Aorta (tissue), 5 donors: ENCODE measurements around the gene LMO4. TPM values are rescaled to one million over a fixed set of nuclear protein-coding genes. Genes with fewer than 3 reads are reported as not detected.

Source experiments
- ATAC-seq: fragments of 200-7000 bp; cut with Tn5 transposase; one replicate; pipeline ENCODE4 v1.9.1; 2022; ENCODE audit warnings: moderate library complexity; ENCODE audit not compliant: low FRiP score
- DNase-seq, 2 donors: peaks; one replicate each; pipeline ENCODE4 v3.0.0-alpha.2; 2020
- H3K27ac ChIP-seq, 2 donors: one replicate each; pipeline ENCODE4 v1.5.1; 2013; ENCODE audit warnings: low read length in 2 of 2, mild to moderate bottlenecking in 2 of 2, moderate library complexity in 2 of 2, control low read depth in 1 of 2, inconsistent platforms in 1 of 2, low read depth in 1 of 2
- H3K27me3 ChIP-seq, 2 donors: one replicate each; pipeline ENCODE4 v1.6.1; 2013; ENCODE audit warnings: control low read depth in 1 of 2, low read length in 1 of 2, mild to moderate bottlenecking in 1 of 2, moderate library complexity in 1 of 2; ENCODE audit not compliant: insufficient read depth in 2 of 2, control insufficient read depth in 1 of 2
- H3K36me3 ChIP-seq, 2 donors: one replicate each; pipeline ENCODE4 v1.6.1; 2013; ENCODE audit warnings: control low read depth in 1 of 2, low read length in 1 of 2, mild to moderate bottlenecking in 1 of 2; ENCODE audit not compliant: insufficient read depth in 2 of 2, control insufficient read depth in 1 of 2
- H3K4me1 ChIP-seq, 2 donors: one replicate each; pipeline ENCODE4 v1.6.1; 2013; ENCODE audit warnings: low read length in 2 of 2, control low read depth in 1 of 2, mild to moderate bottlenecking in 1 of 2, moderate library complexity in 1 of 2; ENCODE audit not compliant: insufficient read depth in 2 of 2, control insufficient read depth in 1 of 2
- H3K4me3 ChIP-seq, 2 donors: one replicate each; pipeline ENCODE4 v1.5.1; 2013; ENCODE audit warnings: low read length in 2 of 2, control low read depth in 1 of 2, mild to moderate bottlenecking in 1 of 2
- H3K9me3 ChIP-seq: one replicate; pipeline ENCODE4 v1.6.1; 2013; ENCODE audit warnings: mild to moderate bottlenecking, low read length; ENCODE audit not compliant: control insufficient read depth
- WGBS, 2 donors: extraction: QIAGEN DNeasy Blood & Tissue Kit; methylation state at CpG; one replicate each; pipeline ENCODE4 v1.1.7; 2013; 5-methylcytosine and 5-hydroxymethylcytosine counted together
- intact Hi-C, 2 donors: fragments of 100-400 bp; cut with DNase I; formaldehyde crosslinking; loops; one replicate each; pipeline versions ENCODE4 v1.14.2 to v1.15.0; 2022
- polyA plus RNA-seq, 2 donors: library from polyadenylated mRNA; stranded (reverse); fragments of 200-250 nt; gene quantifications; one replicate each; pipeline ENCODE4 v1.2.3, GENCODE V29; 2013
- total RNA-seq, 2 donors: library from RNA; stranded (reverse); fragmentation: NEBNext Ultra II Directional; extraction: Animal tissue kit (Norgen Biotek cat#: 25700); gene quantifications; one replicate each; pipeline ENCODE4 v1.2.1, GENCODE V29; 2021
- donor health status: healthy with polysubstance abuse.
- donor health status: Bipolar disorder and iron deficiency.
- donor health status: DM: no; HTN: no; CAD: no.
- donor health status: DM: no; HTN: no; CAD: no.
- donor health status: DM: yes; HTN: yes; CAD: no.

Gene LMO4
- total and polyA plus RNA-seq, 4 donors: 42.5 to 51.8 (median 48.1) TPM

GRCh38 chr1:87362063-87362833, 33.6 kb downstream of the LMO4 start:
- Histone ChIP-seq H3K4me1 (peaks cover 0 to 2% of the 10 kb centered on the region in 2 donors), H3K36me3 (no peaks in the 10 kb centered on the region), H3K9me3 (no peaks in the 10 kb centered on the region), H3K27me3 (no peaks in the 10 kb centered on the region), H3K27ac (no peak overlapping the region), H3K4me3 (no peak overlapping the region)
- intact Hi-C loops: no loop called here
- ATAC-seq (no peak), DNase-seq (no peak)
- WGBS, 2 donors: 76 to 81% methylated on average over 5 of the region's 5 CpGs

DNA sequence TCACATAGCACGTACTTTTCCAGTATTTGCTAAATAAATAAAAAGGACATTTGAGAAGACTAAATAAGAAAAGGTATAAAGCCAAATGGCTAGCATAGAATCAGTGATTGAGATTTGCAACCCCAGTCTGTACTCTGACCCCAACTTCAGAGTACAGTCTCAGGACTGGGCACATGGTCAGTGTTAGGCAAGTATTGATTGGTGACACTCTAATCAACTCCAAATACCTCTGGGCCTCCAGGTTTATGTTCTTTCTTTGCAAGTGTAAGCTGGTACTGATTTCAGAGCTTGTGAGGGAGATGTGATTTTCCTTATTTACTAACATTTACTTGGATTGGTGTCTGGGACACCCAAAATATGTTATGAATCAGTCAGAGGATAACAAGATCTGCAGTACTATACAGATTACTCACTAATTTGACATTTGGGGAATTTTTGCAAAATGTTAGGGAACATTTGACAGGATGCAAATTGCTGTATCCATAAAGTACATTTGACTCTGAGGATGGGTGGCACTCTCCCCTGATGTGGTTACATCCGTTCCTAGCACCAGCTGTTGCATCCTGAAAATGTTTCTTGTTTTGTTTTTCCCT, 34.2 kb downstream of the LMO4 start:
- no peak for DNase-seq
- ATAC-seq: no peak
- H3K36me3 ChIP-seq: no peaks in the 10 kb centered on the region
- no peak overlapping the region for H3K27ac ChIP-seq
- H3K4me3 ChIP-seq: no peak overlapping the region
- no peaks in the 10 kb centered on the region for H3K27me3 ChIP-seq
- no peaks in the 10 kb centered on the region for H3K9me3 ChIP-seq
- intact Hi-C loops: no loop called here
- H3K4me1 ChIP-seq: peaks cover 3% of the 10 kb centered on the region in 2 donors
- 80% methylated on average over 2 of the region's 2 CpGs for WGBS, 2 donors

GRCh38 chr1:87367549-87367948, 38.9 kb downstream of the LMO4 start:
- intact Hi-C loops: no loop called here
- no peaks in the 10 kb centered on the region for H3K27me3 ChIP-seq
- WGBS, 2 donors: 10 to 18% methylated on average over 3 of the region's 3 CpGs
- H3K4me3 ChIP-seq: no peak overlapping the region
- H3K9me3 ChIP-seq: no peaks in the 10 kb centered on the region
- no peaks in the 10 kb centered on the region for H3K36me3 ChIP-seq
- peaks cover 3% of the 10 kb centered on the region in 2 donors for H3K4me1 ChIP-seq
- H3K27ac ChIP-seq: no peak overlapping the region
- DNase-seq (no peak), ATAC-seq (no peak)

DNA sequence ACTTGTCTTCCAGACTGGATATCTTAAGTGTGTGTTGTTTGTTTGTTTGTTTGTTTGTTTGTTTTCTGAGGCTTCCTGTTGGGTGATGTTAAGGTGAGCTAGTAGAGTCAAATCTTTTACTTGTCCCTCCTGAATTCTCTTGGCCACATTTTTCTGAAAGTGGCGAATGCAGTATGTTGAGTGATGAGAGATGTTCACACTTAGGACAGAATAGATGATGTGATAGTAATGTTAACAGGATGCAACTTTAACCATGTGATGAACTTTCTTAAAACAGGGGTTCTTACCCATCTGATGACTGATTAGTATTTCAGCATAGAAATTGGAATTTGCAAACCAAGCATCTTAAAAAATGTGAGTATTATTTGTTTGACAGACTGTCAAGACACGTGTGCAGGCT, 40.2 kb downstream of the LMO4 start:
- Histone ChIP-seq H3K4me1 (peaks cover 3% of the 10 kb centered on the region in 2 donors), H3K9me3 (no peaks in the 10 kb centered on the region), H3K4me3 (no peak overlapping the region), H3K27me3 (no peaks in the 10 kb centered on the region), H3K36me3 (no peaks in the 10 kb centered on the region), H3K27ac (no peak overlapping the region)
- 90 to 93% methylated on average over 2 of the region's 2 CpGs for WGBS, 2 donors
- ATAC-seq: no peak
- intact Hi-C loops: no loop called here
- DNase-seq: no peak

- Histone ChIP-seq H3K27ac (no peak overlapping the region), H3K27me3 (no peaks in the 10 kb centered on the region), H3K36me3 (no peaks in the 10 kb centered on the region), H3K4me3 (no peak overlapping the region), H3K4me1 (peaks cover 3% of the 10 kb centered on the region in 2 donors), H3K9me3 (no peaks in the 10 kb centered on the region)
- 76 to 79% methylated on average over 3 of the region's 3 CpGs for WGBS, 2 donors
- ATAC-seq (no peak), DNase-seq (no peak)
- intact Hi-C loops: no loop called here
Observed at GRCh38 chr1:87369736-87370478, 41.2 kb downstream of the LMO4 start.

GRCh38 chr1:87370544-87370943, 41.9 kb downstream of the LMO4 start:
- Histone ChIP-seq H3K27ac (no peak overlapping the region), H3K9me3 (no peaks in the 10 kb centered on the region), H3K4me1 (peaks cover 3% of the 10 kb centered on the region in 2 donors), H3K27me3 (no peaks in the 10 kb centered on the region), H3K36me3 (no peaks in the 10 kb centered on the region), H3K4me3 (no peak overlapping the region)
- 94% methylated on average over 5 of the region's 5 CpGs for WGBS, 2 donors
- intact Hi-C loops: no loop called here
- ATAC-seq (no peak), DNase-seq (no peak)

- Histone ChIP-seq H3K36me3 (no peaks in the 10 kb centered on the region), H3K9me3 (no peaks in the 10 kb centered on the region), H3K27ac (no peak overlapping the region), H3K4me1 (no peaks in the 10 kb centered on the region), H3K27me3 (no peaks in the 10 kb centered on the region), H3K4me3 (no peak overlapping the region)
- intact Hi-C loops: no loop called here
- DNase-seq (no peak), ATAC-seq (no peak)
Observed at GRCh38 chr1:87379306-87379705, 50.6 kb downstream of the LMO4 start.

- H3K36me3 ChIP-seq: no peaks in the 10 kb centered on the region
Observed at GRCh38 chr1:87386217-87386790, 57.6 kb downstream of the LMO4 start.

More at GRCh38 chr1:87386217-87386790, 57.6 kb downstream of the LMO4 start:
- H3K4me1 ChIP-seq: no peaks in the 10 kb centered on the region
- intact Hi-C loops: no loop called here
- no peak overlapping the region for H3K4me3 ChIP-seq
- DNase-seq: no peak
- 87 to 88% methylated on average over 5 of the region's 5 CpGs for WGBS, 2 donors
- no peak for ATAC-seq
- H3K27ac ChIP-seq: no peak overlapping the region
- H3K9me3 ChIP-seq: no peaks in the 10 kb centered on the region
- H3K27me3 ChIP-seq: no peaks in the 10 kb centered on the region
